HCEC 1CT (cell line): ENCODE data around the gene THAP4.
"Not testable (repeated sequence)": the region's sequence is repeated elsewhere in the genome, so short reads cannot be mapped to it uniquely, and the experiment has no call there.

Experiments
- DNase-seq: peaks from one replicate; pipeline ENCODE4 v3.0.0-alpha.2; 2017

Gene THAP4

GRCh38 chr2:241665731-241666440 lies 28.9 kb upstream of the THAP4 start:
- DNase-seq: no peak

GRCh38 chr2:241662731-241663130 lies 25.8 kb upstream of the THAP4 start:
- not testable (repeated sequence) for DNase-seq

- no peak for DNase-seq
Observed at GRCh38 chr2:241660593-241661213, 23.7 kb upstream of the THAP4 start.

- DNase-seq: peak; percentile 47
Observed at GRCh38 chr2:241659150-241659739, 22.3 kb upstream of the THAP4 start.

GRCh38 chr2:241658296-241658695 lies 21.3 kb upstream of the THAP4 start:
- no peak for DNase-seq

GRCh38 chr2:241657786-241658254 lies 20.9 kb upstream of the THAP4 start:
- no peak for DNase-seq

GRCh38 chr2:241656190-241656741 lies 19.3 kb upstream of the THAP4 start:
- no peak for DNase-seq

- DNase-seq: no peak
Observed at GRCh38 chr2:241655516-241656189, 18.7 kb upstream of the THAP4 start.

GRCh38 chr2:241654551-241654950 lies 17.6 kb upstream of the THAP4 start:
- DNase-seq: no peak

- DNase-seq: no peak
Observed at GRCh38 chr2:241653210-241653750, 16.3 kb upstream of the THAP4 start.

- no peak for DNase-seq
Observed at GRCh38 chr2:241652722-241653121, 15.8 kb upstream of the THAP4 start.

GRCh38 chr2:241652142-241652541 lies 15.2 kb upstream of the THAP4 start:
- no peak for DNase-seq

GRCh38 chr2:241649927-241650326 lies 13.0 kb upstream of the THAP4 start:
- DNase-seq: no peak

- DNase-seq: no peak
Observed at GRCh38 chr2:241649404-241649803, 12.4 kb upstream of the THAP4 start.

- DNase-seq: no peak
Observed at GRCh38 chr2:241648453-241648852, 11.5 kb upstream of the THAP4 start.

- DNase-seq: no peak
Observed at GRCh38 chr2:241645915-241646645, 9.1 kb upstream of the THAP4 start.

- DNase-seq: no peak
Observed at GRCh38 chr2:241645056-241645914, 8.3 kb upstream of the THAP4 start.

- no peak for DNase-seq
Observed at GRCh38 chr2:241641631-241642030, 4.7 kb upstream of the THAP4 start.

- no peak for DNase-seq
Observed at GRCh38 chr2:241640165-241640795, 3.3 kb upstream of the THAP4 start.

GRCh38 chr2:241639385-241639784 lies 2.4 kb upstream of the THAP4 start:
- no peak for DNase-seq

GRCh38 chr2:241638940-241639339 lies 2.0 kb upstream of the THAP4 start:
- no peak for DNase-seq
